Measurements from ENCODE around the gene KCNJ18.
"Not testable (repeated sequence)": the region's sequence is repeated elsewhere in the genome, so short reads cannot be mapped to it uniquely, and the experiment has no call there.

Gene KCNJ18

GRCh38 chr17:21691883-21692703, at the start of gene KCNJ18:
Gene KCNJ18, plus strand, starts transcription at chr17:21692523. Its CDS starts 10,264 bp downstream, at chr17:21702787.
- not testable (repeated sequence) for DNase-seq (ENCODE audit: low read depth, low spot score)

GRCh38 chr17:21648125-21648524, 44.2 kb upstream of the KCNJ18 start:
- not testable (repeated sequence) for DNase-seq (ENCODE audit: low read depth, low spot score)

GRCh38 chr17:21650043-21650442, 42.3 kb upstream of the KCNJ18 start:
- DNase-seq (ENCODE audit: low read depth, low spot score): not testable (repeated sequence)

GRCh38 chr17:21652049-21652448, 40.3 kb upstream of the KCNJ18 start:
- DNase-seq (ENCODE audit: low read depth, low spot score): not testable (repeated sequence)

- not testable (repeated sequence) for DNase-seq (ENCODE audit: low read depth, low spot score)
Measured at GRCh38 chr17:21653211-21653610, 39.1 kb upstream of the KCNJ18 start.

GRCh38 chr17:21656518-21657309, 35.6 kb upstream of the KCNJ18 start:
- DNase-seq (ENCODE audit: low read depth, low spot score): not testable (repeated sequence)

GRCh38 chr17:21659635-21660034, 32.7 kb upstream of the KCNJ18 start:
- not testable (repeated sequence) for DNase-seq (ENCODE audit: low read depth, low spot score)

GRCh38 chr17:21661455-21661854, 30.9 kb upstream of the KCNJ18 start:
- not testable (repeated sequence) for DNase-seq (ENCODE audit: low read depth, low spot score)

GRCh38 chr17:21663166-21663565, 29.2 kb upstream of the KCNJ18 start:
- DNase-seq (ENCODE audit: low read depth, low spot score): not testable (repeated sequence)

GRCh38 chr17:21663614-21664474, 28.5 kb upstream of the KCNJ18 start:
- DNase-seq (ENCODE audit: low read depth, low spot score): not testable (repeated sequence)

GRCh38 chr17:21665171-21665570, 27.2 kb upstream of the KCNJ18 start:
- not testable (repeated sequence) for DNase-seq (ENCODE audit: low read depth, low spot score)

- not testable (repeated sequence) for DNase-seq (ENCODE audit: low read depth, low spot score)
Measured at GRCh38 chr17:21665935-21666493, 26.3 kb upstream of the KCNJ18 start.

GRCh38 chr17:21666711-21667412, 25.5 kb upstream of the KCNJ18 start:
- not testable (repeated sequence) for DNase-seq (ENCODE audit: low read depth, low spot score)

- DNase-seq (ENCODE audit: low read depth, low spot score): not testable (repeated sequence)
Measured at GRCh38 chr17:21667413-21668117, 24.8 kb upstream of the KCNJ18 start.

GRCh38 chr17:21668118-21668488, 24.2 kb upstream of the KCNJ18 start:
- DNase-seq (ENCODE audit: low read depth, low spot score): not testable (repeated sequence)

GRCh38 chr17:21668746-21669508, 23.4 kb upstream of the KCNJ18 start:
- not testable (repeated sequence) for DNase-seq (ENCODE audit: low read depth, low spot score)

GRCh38 chr17:21669616-21670360, 22.5 kb upstream of the KCNJ18 start:
- DNase-seq (ENCODE audit: low read depth, low spot score): not testable (repeated sequence)
